Neuronal stem cell (in vitro differentiated cells): ENCODE results near the gene SPINDOC.

Source experiments
- DNase-seq: peaks from one replicate; pipeline ENCODE4 v3.0.0-alpha.2; 2013; ENCODE audit warnings: low spot score
- H2AFZ ChIP-seq: one replicate; pipeline ENCODE4 v1.6.1; 2013; ENCODE audit warnings: mild to moderate bottlenecking, low read length, inconsistent platforms
- H2AK5ac ChIP-seq: 2 replicates; pipeline ENCODE4 v1.6.1; 2013; ENCODE audit warnings: low read depth, mild to moderate bottlenecking, inconsistent platforms, low read length, moderate library complexity, mixed read lengths
- H2BK120ac ChIP-seq: 2 replicates; pipeline ENCODE4 v1.6.1; 2013; ENCODE audit warnings: low read depth, mild to moderate bottlenecking, inconsistent platforms, low read length, moderate library complexity, mixed read lengths
- H2BK12ac ChIP-seq: one replicate; pipeline ENCODE4 v1.6.1; 2013; ENCODE audit warnings: low read length, inconsistent platforms
- H2BK15ac ChIP-seq: 2 replicates; pipeline ENCODE4 v1.6.1; 2013; ENCODE audit warnings: mild to moderate bottlenecking, low read length, inconsistent platforms, mixed read lengths
- H2BK5ac ChIP-seq: one replicate; pipeline ENCODE4 v1.6.1; 2013; ENCODE audit warnings: inconsistent platforms, mild to moderate bottlenecking, low read length, moderate library complexity
- H3K14ac ChIP-seq: one replicate; pipeline ENCODE4 v1.6.1; 2013; ENCODE audit warnings: low read length, inconsistent platforms
- H3K18ac ChIP-seq: 2 replicates; pipeline ENCODE4 v1.6.1; 2013; ENCODE audit warnings: low read length, inconsistent platforms
- H3K23ac ChIP-seq: 2 replicates; pipeline ENCODE4 v1.6.1; 2013; ENCODE audit warnings: low read depth, mild to moderate bottlenecking, mixed read lengths, low read length, inconsistent platforms; ENCODE audit not compliant: poor library complexity
- H3K27ac ChIP-seq: replicated peaks from 3 replicates; pipeline ENCODE4 v1.5.1; 2013; ENCODE audit warnings: low read length, inconsistent platforms
- H3K27me3 ChIP-seq, 3 experiments: 2 replicates each; pipeline ENCODE4 v1.6.1; 2013; ENCODE audit warnings: low read length in 3 of 3, mild to moderate bottlenecking in 2 of 3, inconsistent platforms in 1 of 3, low read depth in 1 of 3, mixed read lengths in 1 of 3, moderate library complexity in 1 of 3; ENCODE audit not compliant: control insufficient read depth in 3 of 3, insufficient read depth in 3 of 3
- H3K36me3 ChIP-seq, 2 donors: replicated peaks in 1 of 2; 2 replicates each; pipeline ENCODE4 v1.6.1; 2013; ENCODE audit warnings: low read length in 2 of 2; ENCODE audit not compliant: control insufficient read depth in 2 of 2, insufficient read depth in 2 of 2
- H3K4ac ChIP-seq: 2 replicates; pipeline ENCODE4 v1.6.1; 2013; ENCODE audit warnings: inconsistent platforms, mild to moderate bottlenecking, low read length, moderate library complexity
- H3K4me1 ChIP-seq, 2 donors: 1 replicate in 1 of 2; 2 replicates in 1 of 2; pipeline ENCODE4 v1.6.1; 2013; ENCODE audit warnings: low read length in 2 of 2, low read depth in 1 of 2; ENCODE audit not compliant: control insufficient read depth in 2 of 2, insufficient read depth in 1 of 2
- H3K4me2 ChIP-seq: one replicate; pipeline ENCODE4 v1.6.1; 2013; ENCODE audit warnings: mild to moderate bottlenecking, low read length, inconsistent platforms; ENCODE audit not compliant: insufficient read depth, poor library complexity, severe bottlenecking
- H3K4me3 ChIP-seq, 2 donors: 2 replicates each; pipeline ENCODE4 v1.5.1; 2013; ENCODE audit warnings: low read length in 2 of 2, mild to moderate bottlenecking in 2 of 2, inconsistent platforms in 1 of 2, moderate library complexity in 1 of 2
- H3K79me1 ChIP-seq: one replicate; pipeline ENCODE4 v1.6.1; 2013; ENCODE audit warnings: low read depth, mild to moderate bottlenecking, inconsistent platforms, low read length, moderate library complexity
- H3K9ac ChIP-seq: one replicate; pipeline ENCODE4 v1.6.1; 2013; ENCODE audit warnings: mild to moderate bottlenecking, low read depth, low read length, inconsistent platforms; ENCODE audit not compliant: poor library complexity
- H3K9me3 ChIP-seq, 2 donors: replicated peaks in 1 of 2; 2 replicates each; pipeline versions ENCODE3 to v1.6.1; 2013; ENCODE audit warnings: low read length in 2 of 2, mild to moderate bottlenecking in 2 of 2, inconsistent platforms in 1 of 2, low read depth in 1 of 2, mixed read lengths in 1 of 2, moderate library complexity in 1 of 2; ENCODE audit not compliant: control insufficient read depth in 2 of 2, insufficient read depth in 1 of 2
- H4K8ac ChIP-seq: one replicate; pipeline ENCODE4 v1.6.1; 2013; ENCODE audit warnings: low read depth, mild to moderate bottlenecking, inconsistent platforms, low read length, moderate library complexity
- H4K91ac ChIP-seq: one replicate; pipeline ENCODE4 v1.6.1; 2013; ENCODE audit warnings: low read length, low read depth, mild to moderate bottlenecking, inconsistent platforms; ENCODE audit not compliant: poor library complexity
- WGBS, 2 donors: extraction: QIAGEN DNeasy Blood & Tissue Kit; methylation state at CpG; one replicate each; pipeline ENCODE4 v1.1.7; 2013; ENCODE audit warnings: missing lambda C conversion rate in 2 of 2, mixed read lengths in 1 of 2; ENCODE audit not compliant: insufficient read length in 2 of 2, insufficient replicate concordance in 1 of 2; ENCODE audit errors: extremely low coverage in 2 of 2; 5-methylcytosine and 5-hydroxymethylcytosine counted together

Gene SPINDOC

GRCh38 chr11:63868399-63869064 lies 55.3 kb downstream of the SPINDOC start:
- no peaks in the 10 kb centered on the region for H3K27me3 ChIP-seq
- no peak overlapping the region for H3K4me3 ChIP-seq
- no peak overlapping the region for H3K4ac ChIP-seq
- WGBS, 2 donors: no CpG with 5 or more reads among the region's 9 CpGs
- no peak overlapping the region for H3K27ac ChIP-seq
- peaks cover 8% of the 10 kb centered on the region for H3K79me1 ChIP-seq
- H2AK5ac ChIP-seq: no peak overlapping the region
- H3K9me3 ChIP-seq: no peaks in the 10 kb centered on the region
- no peak overlapping the region for H3K14ac ChIP-seq
- no peak overlapping the region for H3K18ac ChIP-seq
- H2BK15ac ChIP-seq: no peak overlapping the region
- H2BK120ac ChIP-seq: no peak overlapping the region
- no peak overlapping the region for H3K9ac ChIP-seq
- H3K4me2 ChIP-seq: no peak overlapping the region
- no peak for DNase-seq
- peaks cover 2 to 16% of the 10 kb centered on the region in 2 donors for H3K36me3 ChIP-seq
- peaks cover 6 to 10% of the 10 kb centered on the region in 2 donors for H3K4me1 ChIP-seq
- no peak overlapping the region for H2BK12ac ChIP-seq
- H4K91ac ChIP-seq: no peak overlapping the region
- no peak overlapping the region for H2BK5ac ChIP-seq
- peak overlapping the region; percentile 50 for H3K23ac ChIP-seq
- H2AFZ ChIP-seq: no peak overlapping the region
- no peak overlapping the region for H4K8ac ChIP-seq

DNA sequence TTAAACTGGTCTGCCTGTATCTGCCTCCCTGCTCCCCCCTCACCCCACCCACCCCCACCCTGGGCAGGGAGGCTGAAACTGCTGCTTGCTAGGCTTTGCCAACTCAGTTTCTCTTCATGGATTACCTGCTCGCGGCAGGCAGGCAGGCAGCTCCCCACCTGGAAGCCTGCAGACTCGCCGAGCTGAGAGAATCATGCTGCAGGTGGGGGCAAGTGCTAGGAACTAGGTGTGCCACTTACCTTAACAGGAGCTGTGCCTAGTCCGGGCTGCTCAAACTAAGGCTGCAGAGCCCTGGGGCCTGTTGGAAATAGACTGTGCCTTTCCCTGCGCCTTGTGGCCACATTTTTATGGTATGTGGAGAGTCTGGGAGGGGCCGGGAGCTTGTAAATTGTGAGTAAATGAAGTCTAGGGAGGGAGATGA lies 55.9 kb downstream of the SPINDOC start:
- Histone ChIP-seq H2AK5ac (no peak overlapping the region), H3K79me1 (peaks cover 7% of the 10 kb centered on the region), H3K9ac (no peak overlapping the region)

GRCh38 chr11:63869683-63870082 lies 56.4 kb downstream of the SPINDOC start:
- Histone ChIP-seq H3K18ac (no peak overlapping the region), H2BK120ac (no peak overlapping the region), H3K14ac (no peak overlapping the region), H4K8ac (no peak overlapping the region), H2BK5ac (no peak overlapping the region), H3K27ac (no peak overlapping the region), H3K4me1 (peaks cover 6 to 12% of the 10 kb centered on the region in 2 donors), H3K27me3 (no peaks in the 10 kb centered on the region), H3K4ac (no peak overlapping the region), H3K9me3 (no peaks in the 10 kb centered on the region), H3K4me3 (no peak overlapping the region), H3K9ac (no peak overlapping the region), H3K36me3 (peaks cover 4 to 16% of the 10 kb centered on the region in 2 donors), H3K23ac (no peak overlapping the region), H2AFZ (no peak overlapping the region), H2BK15ac (no peak overlapping the region), H3K79me1 (peaks cover 7% of the 10 kb centered on the region), H4K91ac (no peak overlapping the region), H2AK5ac (no peak overlapping the region), H3K4me2 (no peak overlapping the region), H2BK12ac (no peak overlapping the region)
- DNase-seq: no peak
- WGBS, 2 donors: no CpG with 5 or more reads among the region's 8 CpGs

More for the DNA sequence above, 55.9 kb downstream of the SPINDOC start:
- H3K27ac ChIP-seq: no peak overlapping the region
- WGBS, 2 donors: no CpG with 5 or more reads among the region's 7 CpGs
- no peak overlapping the region for H3K14ac ChIP-seq
- no peak overlapping the region for H3K4me2 ChIP-seq
- DNase-seq: no peak
- H4K8ac ChIP-seq: no peak overlapping the region
- H2BK12ac ChIP-seq: no peak overlapping the region
- H3K27me3 ChIP-seq: no peaks in the 10 kb centered on the region
- H3K9me3 ChIP-seq: no peaks in the 10 kb centered on the region
- no peak overlapping the region for H3K23ac ChIP-seq
- H2AFZ ChIP-seq: no peak overlapping the region
- H2BK15ac ChIP-seq: no peak overlapping the region
- no peak overlapping the region for H3K18ac ChIP-seq
- no peak overlapping the region for H3K4ac ChIP-seq
- peaks cover 4 to 16% of the 10 kb centered on the region in 2 donors for H3K36me3 ChIP-seq
- no peak overlapping the region for H2BK5ac ChIP-seq
- H2BK120ac ChIP-seq: no peak overlapping the region
- H4K91ac ChIP-seq: no peak overlapping the region
- peaks cover 6 to 12% of the 10 kb centered on the region in 2 donors for H3K4me1 ChIP-seq
- no peak overlapping the region for H3K4me3 ChIP-seq

GRCh38 chr11:63870351-63871140 lies 57.3 kb downstream of the SPINDOC start:
- no peak overlapping the region for H3K27ac ChIP-seq
- H3K4me1 ChIP-seq: peaks cover 6 to 7% of the 10 kb centered on the region in 2 donors
- no CpG with 5 or more reads among the region's 14 CpGs for WGBS, 2 donors

More at GRCh38 chr11:63870351-63871140, 57.3 kb downstream of the SPINDOC start:
- Histone ChIP-seq H4K91ac (no peak overlapping the region), H3K4ac (no peak overlapping the region), H3K18ac (no peak overlapping the region), H2BK12ac (no peak overlapping the region), H3K9me3 (no peaks in the 10 kb centered on the region), H3K4me3 (no peak overlapping the region), H3K23ac (no peak overlapping the region), H2AFZ (no peak overlapping the region), H3K79me1 (peaks cover 7% of the 10 kb centered on the region), H3K27me3 (no peaks in the 10 kb centered on the region), H3K14ac (no peak overlapping the region), H2BK15ac (no peak overlapping the region), H4K8ac (no peak overlapping the region), H3K9ac (no peak overlapping the region), H3K36me3 (peaks cover 4 to 16% of the 10 kb centered on the region in 2 donors), H2BK120ac (no peak overlapping the region), H2AK5ac (no peak overlapping the region), H3K4me2 (no peak overlapping the region), H2BK5ac (no peak overlapping the region)
- DNase-seq: no peak
